Trophoblast cell (in vitro differentiated cells and primary cell): ENCODE results near the gene FAM193A.
A peak's percentile ranks its signal among the peaks of the same experiment; 100 is the strongest.

Experiments used
- DNase-seq, 2 donors: peaks; one replicate each; pipeline ENCODE4 v3.0.0-alpha.2; 2016
- H2AFZ ChIP-seq: 2 replicates; pipeline ENCODE4 v1.6.1; 2013; ENCODE audit warnings: low read length, moderate library complexity, mild to moderate bottlenecking; ENCODE audit not compliant: insufficient read depth, poor library complexity
- H2AK5ac ChIP-seq: 2 replicates; pipeline ENCODE4 v1.6.1; 2013; ENCODE audit warnings: mild to moderate bottlenecking, low read length
- H2BK120ac ChIP-seq: 2 replicates; pipeline ENCODE4 v1.6.1; 2013; ENCODE audit warnings: low read length, mild to moderate bottlenecking, moderate library complexity; ENCODE audit not compliant: insufficient read depth, poor library complexity
- H2BK12ac ChIP-seq: 2 replicates; pipeline ENCODE4 v1.6.1; 2013; ENCODE audit warnings: mild to moderate bottlenecking, low read length, moderate library complexity
- H2BK5ac ChIP-seq: 2 replicates; pipeline ENCODE4 v1.6.1; 2013; ENCODE audit warnings: low read length, low read depth, moderate library complexity, mild to moderate bottlenecking; ENCODE audit not compliant: poor library complexity
- H3K14ac ChIP-seq: 2 replicates; pipeline ENCODE4 v1.6.1; 2013; ENCODE audit warnings: mild to moderate bottlenecking, low read length
- H3K18ac ChIP-seq: 2 replicates; pipeline ENCODE4 v1.6.1; 2013; ENCODE audit warnings: mild to moderate bottlenecking, low read length
- H3K23ac ChIP-seq: 2 replicates; pipeline ENCODE4 v1.6.1; 2013; ENCODE audit warnings: low read length
- H3K27ac ChIP-seq: 2 replicates; pipeline ENCODE4 v1.5.1; 2013; ENCODE audit warnings: low read depth, mild to moderate bottlenecking, inconsistent platforms, low read length, moderate library complexity
- H3K27me3 ChIP-seq: 2 replicates; pipeline ENCODE4 v1.6.1; 2013; ENCODE audit warnings: inconsistent platforms, mild to moderate bottlenecking, low read length, moderate library complexity; ENCODE audit not compliant: insufficient read depth
- H3K36me3 ChIP-seq, 2 experiments: 1 replicate in 1 of 2; 2 replicates in 1 of 2; pipeline ENCODE4 v1.6.1; 2013; ENCODE audit warnings: low read length in 2 of 2, mild to moderate bottlenecking in 2 of 2, moderate library complexity in 1 of 2; ENCODE audit not compliant: insufficient read depth in 2 of 2, control insufficient read depth in 1 of 2
- H3K4ac ChIP-seq: 2 replicates; pipeline ENCODE4 v1.6.1; 2013; ENCODE audit warnings: low read depth, mild to moderate bottlenecking, low read length, moderate library complexity
- H3K4me1 ChIP-seq, 2 experiments: 1 replicate in 1 of 2; 2 replicates in 1 of 2; pipeline ENCODE4 v1.6.1; 2013; ENCODE audit warnings: low read length in 2 of 2, mild to moderate bottlenecking in 2 of 2, moderate library complexity in 1 of 2; ENCODE audit not compliant: insufficient read depth in 2 of 2, control insufficient read depth in 1 of 2
- H3K4me2 ChIP-seq: 2 replicates; pipeline ENCODE4 v1.6.1; 2013; ENCODE audit warnings: inconsistent platforms, mild to moderate bottlenecking, low read length, moderate library complexity
- H3K4me3 ChIP-seq: 2 replicates; pipeline ENCODE4 v1.5.1; 2013; ENCODE audit warnings: mild to moderate bottlenecking, low read depth, low read length, inconsistent platforms
- H3K79me1 ChIP-seq: one replicate; pipeline ENCODE4 v1.6.1; 2013; ENCODE audit warnings: low read length
- H3K79me2 ChIP-seq: 2 replicates; pipeline ENCODE4 v1.6.1; 2013; ENCODE audit warnings: low read length, mild to moderate bottlenecking; ENCODE audit not compliant: control insufficient read depth, insufficient read depth, poor library complexity
- H3K9ac ChIP-seq: 2 replicates; pipeline ENCODE4 v1.6.1; 2013; ENCODE audit warnings: mild to moderate bottlenecking, low read length
- H3K9me3 ChIP-seq: 2 replicates; pipeline ENCODE4 v1.6.1; 2013; ENCODE audit warnings: low read depth, mild to moderate bottlenecking, control low read depth, inconsistent platforms, low read length; ENCODE audit not compliant: insufficient read depth
- H4K12ac ChIP-seq: 2 replicates; pipeline ENCODE4 v1.6.1; 2013; ENCODE audit warnings: low read depth, mild to moderate bottlenecking, low read length, moderate library complexity
- H4K8ac ChIP-seq: 2 replicates; pipeline ENCODE4 v1.6.1; 2013; ENCODE audit warnings: low read depth, mild to moderate bottlenecking, low read length, moderate library complexity
- H4K91ac ChIP-seq: one replicate; pipeline ENCODE4 v1.6.1; 2013; ENCODE audit warnings: low read depth, mild to moderate bottlenecking, low read length, moderate library complexity
- WGBS: extraction: QIAGEN DNeasy Blood & Tissue Kit; methylation state at CpG from one replicate; pipeline ENCODE4 v1.1.7; 2013; ENCODE audit warnings: missing lambda C conversion rate; ENCODE audit not compliant: insufficient read length, insufficient coverage; ENCODE audit errors: extremely low coverage; 5-methylcytosine and 5-hydroxymethylcytosine counted together

FAM193A gene

GRCh38 chr4:2558301-2558700 lies 21.9 kb downstream of the FAM193A start:
- H3K9ac ChIP-seq: no peak overlapping the region
- no peak overlapping the region for H4K8ac ChIP-seq
- H3K14ac ChIP-seq: no peak overlapping the region
- no peak overlapping the region for H4K12ac ChIP-seq
- no CpG with 5 or more reads among the region's 6 CpGs for WGBS
- H2AK5ac ChIP-seq: no peak overlapping the region
- no peak overlapping the region for H2AFZ ChIP-seq
- H2BK12ac ChIP-seq: no peak overlapping the region
- H3K23ac ChIP-seq: no peak overlapping the region
- H3K4ac ChIP-seq: no peak overlapping the region
- H3K27ac ChIP-seq: no peak overlapping the region
- no peak overlapping the region for H4K91ac ChIP-seq
- no peaks in the 10 kb centered on the region for H3K36me3 ChIP-seq
- peaks cover 5% of the 10 kb centered on the region for H3K79me2 ChIP-seq
- H3K79me1 ChIP-seq: no peaks in the 10 kb centered on the region
- H2BK5ac ChIP-seq: no peak overlapping the region
- no peak overlapping the region for H3K4me2 ChIP-seq
- no peaks in the 10 kb centered on the region for H3K9me3 ChIP-seq
- no peak for DNase-seq
- H3K27me3 ChIP-seq: no peaks in the 10 kb centered on the region
- H3K4me3 ChIP-seq: no peak overlapping the region
- no peaks in the 10 kb centered on the region for H3K4me1 ChIP-seq
- no peak overlapping the region for H2BK120ac ChIP-seq
- H3K18ac ChIP-seq: no peak overlapping the region

DNA sequence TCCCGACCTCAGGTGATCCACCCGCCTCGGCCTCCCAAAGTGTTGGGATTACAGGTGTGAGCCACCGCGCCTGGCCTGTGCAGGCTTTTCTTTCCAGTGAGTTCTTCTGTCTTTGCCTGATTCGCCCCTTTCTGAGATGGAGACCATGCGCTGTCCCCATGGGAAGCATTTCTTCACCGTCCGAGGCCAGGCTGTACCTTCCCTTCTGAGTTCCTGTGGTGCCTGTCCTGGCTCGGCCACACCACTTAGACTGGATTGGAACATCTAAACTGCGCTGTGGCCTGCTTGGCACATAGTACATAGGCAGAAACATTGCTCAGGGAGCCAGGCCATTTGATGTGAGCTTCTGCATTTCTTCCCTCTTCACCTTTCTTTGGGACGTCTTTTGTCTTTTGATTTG lies 23.7 kb downstream of the FAM193A start:
- Histone ChIP-seq H3K9ac (no peak overlapping the region), H3K27ac (no peak overlapping the region), H4K8ac (no peak overlapping the region), H3K9me3 (no peaks in the 10 kb centered on the region), H3K79me1 (no peaks in the 10 kb centered on the region), H3K18ac (no peak overlapping the region), H3K79me2 (peaks cover 8% of the 10 kb centered on the region), H2AK5ac (no peak overlapping the region), H2BK12ac (no peak overlapping the region), H3K4ac (no peak overlapping the region), H3K23ac (no peak overlapping the region), H3K36me3 (peaks cover 0 to 2% of the 10 kb centered on the region in 2 experiments), H2BK120ac (no peak overlapping the region), H4K91ac (no peak overlapping the region), H2AFZ (no peak overlapping the region), H3K4me1 (no peaks in the 10 kb centered on the region), H3K14ac (no peak overlapping the region), H3K4me2 (no peak overlapping the region), H3K4me3 (no peak overlapping the region), H4K12ac (no peak overlapping the region), H2BK5ac (no peak overlapping the region), H3K27me3 (no peaks in the 10 kb centered on the region)
- no peak for DNase-seq
- no CpG with 5 or more reads among the region's 12 CpGs for WGBS

DNA sequence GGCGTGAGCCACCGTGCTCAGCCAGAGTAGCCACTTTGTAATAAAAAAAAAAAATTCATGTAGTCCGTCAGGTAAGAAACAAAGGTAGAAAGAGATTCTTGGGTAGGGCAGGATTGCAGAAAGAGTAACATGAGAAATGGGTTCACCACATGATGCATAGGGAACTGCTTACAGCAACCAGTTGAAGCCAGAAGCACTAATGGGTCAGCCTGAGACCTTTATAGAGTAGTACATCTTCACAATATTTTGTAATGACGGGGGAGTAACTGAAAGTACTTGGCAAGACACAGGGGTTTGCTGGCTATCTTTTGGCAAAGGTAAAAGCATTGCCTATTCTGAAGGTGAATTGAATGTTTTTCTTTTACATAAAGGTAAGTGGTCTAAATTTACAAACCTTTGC lies 29.1 kb downstream of the FAM193A start:
- Histone ChIP-seq H3K9ac (no peak overlapping the region), H3K18ac (no peak overlapping the region), H3K4me3 (no peak overlapping the region), H3K36me3 (peaks cover 0 to 2% of the 10 kb centered on the region in 2 experiments), H2AFZ (no peak overlapping the region), H3K4me1 (no peaks in the 10 kb centered on the region), H3K4me2 (no peak overlapping the region), H3K14ac (no peak overlapping the region), H2BK120ac (no peak overlapping the region), H2AK5ac (no peak overlapping the region), H3K27me3 (no peaks in the 10 kb centered on the region), H4K91ac (no peak overlapping the region), H2BK12ac (no peak overlapping the region), H3K79me1 (no peaks in the 10 kb centered on the region), H3K79me2 (peaks cover 7% of the 10 kb centered on the region), H3K4ac (no peak overlapping the region), H3K9me3 (no peaks in the 10 kb centered on the region), H4K12ac (no peak overlapping the region), H2BK5ac (no peak overlapping the region), H3K23ac (no peak overlapping the region), H3K27ac (no peak overlapping the region), H4K8ac (no peak overlapping the region)
- no peak for DNase-seq
- no CpG with 5 or more reads among the region's 4 CpGs for WGBS

DNA sequence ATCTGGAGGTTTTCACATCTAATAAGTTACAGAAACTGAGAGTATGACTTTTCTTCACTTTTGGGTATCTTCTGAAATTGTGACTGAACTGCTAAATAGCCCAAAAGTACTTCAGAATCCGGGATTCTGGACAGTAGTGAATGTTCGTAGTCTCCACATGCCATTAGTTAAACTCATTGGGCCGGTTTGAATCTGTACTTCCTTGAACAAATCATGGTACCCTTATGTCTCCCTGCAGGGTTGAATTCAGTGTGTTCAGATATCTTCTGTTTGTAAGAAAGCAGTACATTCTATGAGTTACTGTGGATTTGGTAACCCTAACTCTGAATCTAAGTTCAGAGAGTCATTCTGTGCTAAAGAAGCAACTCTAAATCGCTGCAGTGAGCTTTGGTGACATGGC lies 33.6 kb downstream of the FAM193A start:
- H2BK12ac ChIP-seq: no peak overlapping the region
- WGBS: no CpG with 5 or more reads among the region's 4 CpGs
- peak; percentile 79 to 91 for DNase-seq
- no peak overlapping the region for H3K18ac ChIP-seq
- no peak overlapping the region for H2AK5ac ChIP-seq
- no peak overlapping the region for H4K8ac ChIP-seq
- H3K27me3 ChIP-seq: no peaks in the 10 kb centered on the region
- H3K79me1 ChIP-seq: no peaks in the 10 kb centered on the region
- peaks cover 3% of the 10 kb centered on the region for H3K9me3 ChIP-seq
- no peak overlapping the region for H3K23ac ChIP-seq
- no peaks in the 10 kb centered on the region for H3K36me3 ChIP-seq
- no peak overlapping the region for H3K9ac ChIP-seq
- no peak overlapping the region for H4K91ac ChIP-seq
- no peak overlapping the region for H2BK120ac ChIP-seq
- no peak overlapping the region for H3K4me3 ChIP-seq
- no peak overlapping the region for H2BK5ac ChIP-seq
- no peak overlapping the region for H2AFZ ChIP-seq
- H3K27ac ChIP-seq: no peak overlapping the region
- peaks cover 12% of the 10 kb centered on the region for H3K79me2 ChIP-seq
- no peak overlapping the region for H3K4ac ChIP-seq
- H4K12ac ChIP-seq: no peak overlapping the region
- no peak overlapping the region for H3K4me2 ChIP-seq
- no peak overlapping the region for H3K14ac ChIP-seq
- H3K4me1 ChIP-seq: peaks cover 0 to 3% of the 10 kb centered on the region in 2 experiments
